IPS DF 6.9 (cell line): ENCODE measurements around the gene EEPD1.
"Not testable (repeated sequence)": the region's sequence is repeated elsewhere in the genome, so short reads cannot be mapped to it uniquely, and the experiment has no call there.

ENCODE experiments used
- DNase-seq: peaks from one replicate; pipeline ENCODE4 v3.0.0-alpha.2; 2013; ENCODE audit warnings: low read depth, low spot score
- H3K27ac ChIP-seq: one replicate; pipeline ENCODE4 v1.5.1; 2013; ENCODE audit warnings: low read length, control low read depth
- H3K27me3 ChIP-seq: 2 replicates; pipeline ENCODE4 v1.6.1; 2013; ENCODE audit warnings: mild to moderate bottlenecking, low read length; ENCODE audit not compliant: control insufficient read depth, insufficient read depth
- H3K36me3 ChIP-seq: 2 replicates; pipeline ENCODE4 v1.6.1; 2013; ENCODE audit warnings: low read length; ENCODE audit not compliant: control insufficient read depth, insufficient read depth
- H3K4me1 ChIP-seq: 2 replicates; pipeline ENCODE4 v1.6.1; 2013; ENCODE audit warnings: low read length; ENCODE audit not compliant: control insufficient read depth, insufficient read depth
- H3K4me3 ChIP-seq: 2 replicates; pipeline ENCODE4 v1.5.1; 2013; ENCODE audit warnings: mild to moderate bottlenecking, low read length
- H3K9me3 ChIP-seq: 2 replicates; pipeline ENCODE4 v1.6.1; 2013; ENCODE audit warnings: low read length, inconsistent platforms; ENCODE audit not compliant: control insufficient read depth, insufficient read depth
- WGBS: extraction: QIAGEN DNeasy Blood & Tissue Kit; methylation state at CpG from one replicate; pipeline ENCODE4 v1.1.7; 2013; ENCODE audit warnings: mixed read lengths, missing lambda C conversion rate; ENCODE audit not compliant: insufficient read length, insufficient coverage; 5-methylcytosine and 5-hydroxymethylcytosine counted together

The EEPD1 gene

GRCh38 chr7:36116347-36117202 is 36.5 kb upstream of the EEPD1 start:
- no CpG with 5 or more reads among the region's 5 CpGs for WGBS
- H3K4me1 ChIP-seq: no peaks in the 10 kb centered on the region
- no peaks in the 10 kb centered on the region for H3K9me3 ChIP-seq
- no peaks in the 10 kb centered on the region for H3K36me3 ChIP-seq
- no peaks in the 10 kb centered on the region for H3K27me3 ChIP-seq
- H3K27ac ChIP-seq: no peak overlapping the region
- no peak overlapping the region for H3K4me3 ChIP-seq
- no peak for DNase-seq

DNA sequence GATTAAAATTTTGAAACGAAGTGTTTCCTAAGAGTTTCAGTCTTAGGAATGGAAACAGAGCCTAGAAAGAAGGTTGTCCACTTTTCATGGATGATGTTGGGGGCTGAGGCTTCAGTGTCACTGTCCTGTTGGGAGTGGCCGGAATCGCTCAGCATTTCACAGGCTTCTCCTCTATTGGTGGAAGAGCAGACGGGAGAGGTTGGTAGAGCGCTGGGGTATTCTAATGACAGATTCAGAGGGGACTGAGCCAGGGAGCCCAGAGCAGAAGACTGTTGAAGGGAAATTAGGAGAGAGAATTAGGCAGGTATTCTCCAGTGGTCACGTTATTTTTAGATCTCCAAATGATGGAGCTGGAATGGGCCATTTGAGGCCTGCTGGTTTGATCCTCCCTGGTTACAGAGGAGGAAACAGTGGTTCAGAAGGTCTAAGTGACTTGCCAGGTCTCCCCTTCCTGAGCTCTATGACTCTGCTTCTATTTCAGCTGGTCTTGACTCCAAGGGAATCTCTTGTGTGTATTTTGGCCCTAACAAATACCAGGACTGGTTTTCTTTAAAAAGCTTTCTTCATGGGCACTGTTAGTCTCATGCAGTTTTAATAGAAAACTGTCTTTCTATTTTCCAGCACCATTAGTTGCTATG is 35.7 kb upstream of the EEPD1 start:
- H3K27me3 ChIP-seq: no peaks in the 10 kb centered on the region
- no peak for DNase-seq
- H3K27ac ChIP-seq: no peak overlapping the region
- no peaks in the 10 kb centered on the region for H3K36me3 ChIP-seq
- H3K9me3 ChIP-seq: no peaks in the 10 kb centered on the region
- H3K4me1 ChIP-seq: no peaks in the 10 kb centered on the region
- WGBS: no CpG with 5 or more reads among the region's 6 CpGs
- no peak overlapping the region for H3K4me3 ChIP-seq

- no peaks in the 10 kb centered on the region for H3K36me3 ChIP-seq
- no peaks in the 10 kb centered on the region for H3K4me1 ChIP-seq
- DNase-seq: no peak
- H3K9me3 ChIP-seq: no peaks in the 10 kb centered on the region
- H3K4me3 ChIP-seq: no peak overlapping the region
- no peak overlapping the region for H3K27ac ChIP-seq
- WGBS: no CpG with 5 or more reads among the region's 1 CpG
- no peaks in the 10 kb centered on the region for H3K27me3 ChIP-seq
These were observed 34.7 kb upstream of the EEPD1 start for GRCh38 chr7:36118344-36118743.

DNA sequence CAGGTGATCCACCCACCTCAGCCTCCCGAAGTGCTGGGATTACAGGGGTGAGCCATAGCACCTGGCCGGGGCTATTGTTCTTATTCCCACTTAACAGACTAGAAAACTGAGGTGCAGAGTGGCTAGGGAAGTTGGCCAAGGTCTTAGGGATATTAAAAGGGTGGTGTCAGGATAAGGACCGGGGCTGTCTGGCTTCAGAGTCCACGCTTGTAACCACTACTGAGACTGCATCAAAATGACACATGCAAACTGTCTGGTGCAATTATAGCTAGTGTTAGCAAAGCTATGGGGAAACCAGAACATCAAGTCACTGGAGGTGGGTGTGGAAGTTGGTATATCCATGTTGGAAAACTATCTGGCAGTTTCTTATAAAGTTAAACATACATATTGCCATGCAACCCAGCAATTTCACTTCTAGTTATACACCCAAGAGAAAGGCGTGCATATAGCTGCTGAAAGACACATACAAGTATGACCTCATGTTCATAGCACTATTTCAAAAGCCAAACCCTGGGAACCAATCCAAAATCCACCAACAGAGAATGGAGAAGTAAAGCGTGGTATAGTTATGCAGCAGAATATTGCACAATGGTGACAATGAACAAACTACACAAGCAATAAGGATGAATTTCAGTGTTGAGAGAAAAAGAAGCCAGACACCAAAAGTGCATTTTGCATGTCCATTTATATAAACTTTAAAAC is 33.9 kb upstream of the EEPD1 start:
- Histone ChIP-seq H3K36me3 (no peaks in the 10 kb centered on the region), H3K4me3 (no peak overlapping the region), H3K27me3 (no peaks in the 10 kb centered on the region), H3K9me3 (no peaks in the 10 kb centered on the region), H3K4me1 (no peaks in the 10 kb centered on the region), H3K27ac (no peak overlapping the region)
- no CpG with 5 or more reads among the region's 6 CpGs for WGBS
- no peak for DNase-seq

DNA sequence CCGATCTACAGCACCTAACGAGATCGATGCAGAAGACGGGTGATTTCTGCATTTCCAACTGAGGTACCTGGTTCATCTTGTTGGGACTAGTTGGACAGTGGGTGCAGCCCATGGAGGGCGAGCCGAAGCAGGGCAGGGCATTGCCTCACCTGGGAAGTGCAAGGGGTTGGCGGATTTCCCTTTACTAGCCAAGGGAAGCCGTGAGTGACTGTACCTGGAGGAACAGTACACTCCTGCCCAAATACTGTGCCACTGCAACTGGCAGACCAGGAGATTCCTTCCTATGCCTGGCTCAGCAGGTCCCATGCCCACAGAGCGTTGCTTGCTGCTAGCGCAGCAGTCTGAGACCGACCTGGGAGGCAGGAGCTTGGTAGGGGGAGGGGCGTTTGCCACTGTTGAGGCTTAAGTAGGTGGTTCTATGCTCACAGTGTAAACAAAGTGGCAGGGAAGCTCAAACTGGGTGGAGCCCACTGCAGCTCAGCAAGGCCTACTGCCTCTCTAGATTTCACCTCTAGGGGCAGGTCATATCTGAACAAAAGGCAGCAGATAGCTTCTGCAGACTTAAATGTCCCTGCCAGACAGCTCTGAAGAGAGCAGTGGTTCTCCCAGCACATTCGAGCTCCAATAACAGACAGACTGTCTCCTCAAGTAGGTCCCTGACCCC is 32.9 kb upstream of the EEPD1 start:
- no CpG with 5 or more reads among the region's 13 CpGs for WGBS
- not testable (repeated sequence) for H3K9me3 ChIP-seq, DNase-seq, H3K4me1 ChIP-seq, H3K27me3 ChIP-seq, H3K27ac ChIP-seq, H3K4me3 ChIP-seq, H3K36me3 ChIP-seq

GRCh38 chr7:36125630-36126029 is 27.4 kb upstream of the EEPD1 start:
- WGBS: no CpG with 5 or more reads among the region's 2 CpGs
- H3K4me1 ChIP-seq, DNase-seq, H3K27me3 ChIP-seq, H3K4me3 ChIP-seq, H3K27ac ChIP-seq, H3K9me3 ChIP-seq, H3K36me3 ChIP-seq: not testable (repeated sequence)

DNA sequence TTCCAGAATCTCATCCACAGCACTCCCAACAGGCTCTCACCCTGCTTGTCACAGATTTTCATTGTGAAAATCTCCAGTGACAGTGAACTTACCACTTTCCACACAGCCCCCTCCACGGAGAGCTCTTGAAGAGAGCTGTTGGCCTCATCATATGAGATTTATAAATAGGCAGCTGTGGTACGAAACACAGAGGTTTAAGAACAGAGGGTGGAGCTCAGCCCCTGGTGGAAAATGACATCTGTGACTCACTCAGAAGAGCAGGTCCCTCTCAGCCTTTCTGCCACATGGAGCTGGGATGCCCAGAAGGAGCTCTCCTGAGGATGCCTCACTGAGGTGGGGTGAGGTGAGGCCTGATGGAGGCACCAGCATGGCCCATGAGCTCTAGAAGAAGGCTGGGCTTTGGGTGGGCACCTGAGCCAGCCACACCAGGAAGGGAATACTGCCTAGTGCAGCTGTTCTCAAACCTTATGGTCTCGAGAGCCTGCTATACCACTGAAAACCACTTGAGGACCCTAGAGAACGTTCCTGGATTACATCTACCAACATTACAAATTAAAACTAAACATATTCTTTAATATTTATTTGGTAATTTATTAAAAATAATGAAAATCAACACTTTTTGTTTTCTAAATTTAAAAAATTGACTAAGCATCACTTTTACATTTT is 25.8 kb upstream of the EEPD1 start:
- no peaks in the 10 kb centered on the region for H3K27me3 ChIP-seq
- DNase-seq: no peak
- no peaks in the 10 kb centered on the region for H3K36me3 ChIP-seq
- no peak overlapping the region for H3K27ac ChIP-seq
- no peaks in the 10 kb centered on the region for H3K9me3 ChIP-seq
- H3K4me3 ChIP-seq: no peak overlapping the region
- no peaks in the 10 kb centered on the region for H3K4me1 ChIP-seq
- no CpG with 5 or more reads among the region's 4 CpGs for WGBS

DNA sequence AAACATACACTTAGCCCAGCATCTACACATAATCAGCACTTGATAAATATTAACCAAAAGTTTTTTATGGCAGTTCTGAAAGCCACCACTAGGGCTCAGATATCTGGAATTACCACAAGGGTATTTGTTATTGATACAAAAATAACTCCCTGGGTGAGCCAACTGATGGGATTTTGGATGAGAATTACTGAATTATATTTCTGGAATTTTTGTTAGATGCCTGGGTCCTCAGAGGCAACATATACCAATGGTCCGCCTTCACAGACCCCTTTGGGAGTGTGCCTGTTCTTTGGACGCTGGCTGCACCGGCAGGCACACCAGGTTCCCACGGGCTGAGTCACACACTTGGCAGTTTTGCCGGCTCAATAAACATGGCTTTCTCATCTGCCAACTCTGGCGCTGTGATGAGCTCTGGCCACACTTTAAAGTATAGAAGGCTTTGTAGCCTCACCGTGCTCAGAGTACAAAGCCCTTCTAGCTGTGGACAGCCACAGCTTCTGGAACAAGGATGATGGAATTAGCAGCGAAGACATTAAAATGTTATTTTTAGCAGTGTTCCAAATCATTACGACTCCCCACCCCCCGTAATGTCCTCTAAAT is 24.5 kb upstream of the EEPD1 start:
- no peak for DNase-seq
- H3K27me3 ChIP-seq: no peaks in the 10 kb centered on the region
- WGBS: no CpG with 5 or more reads among the region's 10 CpGs
- no peaks in the 10 kb centered on the region for H3K9me3 ChIP-seq
- H3K4me1 ChIP-seq: no peaks in the 10 kb centered on the region
- H3K4me3 ChIP-seq: no peak overlapping the region
- no peaks in the 10 kb centered on the region for H3K36me3 ChIP-seq
- no peak overlapping the region for H3K27ac ChIP-seq

DNA sequence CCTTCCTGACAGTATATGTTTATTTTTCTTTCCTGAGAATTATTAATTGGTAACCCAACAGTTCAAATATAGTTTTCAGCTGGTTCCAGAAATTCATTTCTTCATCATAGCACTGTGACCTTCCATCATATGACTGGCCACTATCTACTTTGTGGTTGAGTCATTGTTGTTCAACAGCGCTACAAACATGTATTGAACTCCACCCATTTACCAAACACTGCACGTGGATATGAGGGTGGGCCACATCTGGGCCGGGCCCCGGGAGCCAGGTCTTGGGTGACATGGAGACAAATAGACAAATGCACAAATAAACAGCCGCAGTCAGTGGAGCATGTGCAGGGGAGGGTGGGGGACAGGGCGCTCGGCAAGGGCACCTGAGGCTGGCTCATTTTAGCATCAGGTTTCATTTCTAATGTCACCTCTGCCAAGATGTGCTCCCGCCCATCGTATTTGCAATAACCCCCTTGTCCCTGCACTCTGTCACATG is 24.0 kb upstream of the EEPD1 start:
- Histone ChIP-seq H3K4me3 (no peak overlapping the region), H3K4me1 (no peaks in the 10 kb centered on the region), H3K27me3 (no peaks in the 10 kb centered on the region), H3K27ac (no peak overlapping the region), H3K36me3 (no peaks in the 10 kb centered on the region), H3K9me3 (no peaks in the 10 kb centered on the region)
- no CpG with 5 or more reads among the region's 9 CpGs for WGBS
- DNase-seq: no peak
